Transverse colon (tissue), 3 donors: ENCODE measurements around the gene TUNAR.

Experiments used
- EP300 ChIP-seq: sonication (generic); formaldehyde crosslinking; IDR thresholded peaks from one replicate; pipeline ENCODE4 v1.6.1; 2017; ENCODE audit warnings: antibody characterized with exemption, low read depth
- POLR2A ChIP-seq: fragments of 450-650 bp; IDR thresholded peaks from one replicate; pipeline ENCODE4 v1.6.1; 2016; ENCODE audit warnings: antibody characterized with exemption, mild to moderate bottlenecking, moderate library complexity
- TF ChIP-seq, protein P1 (sequence below), 5 experiments: fragments of 200-600 bp in 3 of 5; fragments of 450-650 bp in 2 of 5; sonication (generic) in 3 of 5; IDR thresholded peaks; 1 replicate in 2 of 5; 2 replicates in 3 of 5; pipeline ENCODE4 v1.5.1; 2016 to 2017; ENCODE audit warnings: antibody characterized with exemption in 5 of 5, inconsistent platforms in 3 of 5, mild to moderate bottlenecking in 2 of 5, moderate library complexity in 1 of 5

DNA sequence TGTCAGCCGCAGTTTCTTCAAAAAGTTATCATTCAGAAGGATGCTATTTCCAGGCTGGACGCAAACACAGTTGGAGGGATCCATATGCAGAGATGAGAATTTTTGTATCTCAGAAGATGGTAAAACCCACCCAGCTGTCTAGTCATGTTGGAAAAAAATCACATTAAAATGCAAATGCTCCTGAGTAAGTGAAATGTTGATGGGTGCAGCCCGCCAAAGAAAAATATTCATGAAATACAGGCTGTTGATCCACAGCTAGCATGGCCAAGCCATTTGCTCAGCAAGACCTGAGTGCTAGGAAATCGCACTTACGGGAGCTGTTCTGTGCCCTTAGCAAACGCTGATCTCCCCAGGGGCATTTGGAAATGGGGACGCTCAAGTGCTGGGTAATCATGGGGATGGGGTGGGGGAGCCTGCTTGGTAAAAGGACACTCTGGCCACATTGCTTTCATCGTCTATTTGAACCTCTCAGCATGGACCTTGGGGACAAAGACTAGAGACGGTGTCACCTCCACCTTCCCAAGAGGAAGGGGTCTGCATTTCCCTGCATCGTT is 25.7 kb downstream of the TUNAR start:
- TF ChIP-seq, protein P1, sequence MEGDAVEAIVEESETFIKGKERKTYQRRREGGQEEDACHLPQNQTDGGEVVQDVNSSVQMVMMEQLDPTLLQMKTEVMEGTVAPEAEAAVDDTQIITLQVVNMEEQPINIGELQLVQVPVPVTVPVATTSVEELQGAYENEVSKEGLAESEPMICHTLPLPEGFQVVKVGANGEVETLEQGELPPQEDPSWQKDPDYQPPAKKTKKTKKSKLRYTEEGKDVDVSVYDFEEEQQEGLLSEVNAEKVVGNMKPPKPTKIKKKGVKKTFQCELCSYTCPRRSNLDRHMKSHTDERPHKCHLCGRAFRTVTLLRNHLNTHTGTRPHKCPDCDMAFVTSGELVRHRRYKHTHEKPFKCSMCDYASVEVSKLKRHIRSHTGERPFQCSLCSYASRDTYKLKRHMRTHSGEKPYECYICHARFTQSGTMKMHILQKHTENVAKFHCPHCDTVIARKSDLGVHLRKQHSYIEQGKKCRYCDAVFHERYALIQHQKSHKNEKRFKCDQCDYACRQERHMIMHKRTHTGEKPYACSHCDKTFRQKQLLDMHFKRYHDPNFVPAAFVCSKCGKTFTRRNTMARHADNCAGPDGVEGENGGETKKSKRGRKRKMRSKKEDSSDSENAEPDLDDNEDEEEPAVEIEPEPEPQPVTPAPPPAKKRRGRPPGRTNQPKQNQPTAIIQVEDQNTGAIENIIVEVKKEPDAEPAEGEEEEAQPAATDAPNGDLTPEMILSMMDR (IDR thresholded peaks at IDR 0.05), result no peak
- TF ChIP-seq POLR2A (no peak), EP300 (no peak)
